K562 (cell line): ENCODE results near the gene AGAP3. TPM values are rescaled to one million over a fixed set of nuclear protein-coding genes. Genes with fewer than 3 reads are reported as not detected.

Experiments used
- CLOCK ChIP-seq: fragments of 250-450 bp; sonication (Bioruptor Pico); IDR thresholded peaks from 2 replicates; pipeline ENCODE4 v1.4.0; 2020; ENCODE audit warnings: mild to moderate bottlenecking, moderate library complexity, borderline replicate concordance
- CTBP1 ChIP-seq: fragments of 450-650 bp; IDR thresholded peaks from 2 replicates; pipeline ENCODE4 v1.6.1; 2016; ENCODE audit warnings: borderline replicate concordance
- DEAF1 ChIP-seq: fragments of 450-650 bp; formaldehyde crosslinking; IDR thresholded peaks from 2 replicates; pipeline ENCODE4 v1.4.0; 2020; ENCODE audit warnings: mild to moderate bottlenecking, moderate library complexity
- HEY1 ChIP-seq: fragments of 250-450 bp; sonication (Bioruptor Pico); IDR thresholded peaks from 2 replicates; pipeline ENCODE4 v1.5.0; 2020; ENCODE audit warnings: mild to moderate bottlenecking, moderate library complexity, borderline replicate concordance
- ID3 ChIP-seq, 2 experiments: fragments of 250-450 bp in 1 of 2; fragments of 450-650 bp in 1 of 2; sonication (Bioruptor Pico) in 1 of 2; IDR thresholded peaks; 2 replicates each; pipeline versions ENCODE4 v1.6.1 to v1.8.0; 2016 to 2021; ENCODE audit warnings: mild to moderate bottlenecking in 2 of 2, moderate library complexity in 2 of 2, missing compliant biosample characterization in 1 of 2, missing genetic modification characterization in 1 of 2
- SIN3A ChIP-seq, 2 experiments: fragments of 150-350 bp in 1 of 2; IDR thresholded peaks; 2 replicates each; pipeline ENCODE4 v1.6.1; 2011 to 2016; ENCODE audit warnings: borderline replicate concordance in 2 of 2, low read depth in 2 of 2, low read length in 2 of 2, mild to moderate bottlenecking in 2 of 2, moderate library complexity in 2 of 2; ENCODE audit not compliant: control insufficient read depth in 1 of 2
- SNRNP70 ChIP-seq: fragments of 200-400 bp; formaldehyde crosslinking; optimal IDR thresholded peaks from 2 replicates; pipeline ENCODE3; 2017; ENCODE audit warnings: low read depth, low read length
- SRSF3 ChIP-seq: fragments of 200-400 bp; formaldehyde crosslinking; IDR thresholded peaks from 2 replicates; pipeline ENCODE4 v1.6.1; 2016; ENCODE audit warnings: mild to moderate bottlenecking, low read length, moderate library complexity; ENCODE audit not compliant: insufficient read depth
- TAL1 ChIP-seq: fragments of 450-650 bp; IDR thresholded peaks from 2 replicates; pipeline ENCODE4 v1.6.1; 2016; ENCODE audit warnings: mild to moderate bottlenecking
- ZNF239 ChIP-seq: fragments of 250-450 bp; sonication (Bioruptor Pico); IDR thresholded peaks from 2 replicates; pipeline ENCODE4 v1.4.0; 2020; ENCODE audit warnings: mild to moderate bottlenecking
- ZNF253 ChIP-seq: fragments of 250-450 bp; sonication (Bioruptor Pico); conservative IDR thresholded peaks from 2 replicates; pipeline ENCODE4 v1.6.1; 2021; ENCODE audit warnings: mild to moderate bottlenecking
- ZNF324 ChIP-seq: fragments of 250-450 bp; sonication (Bioruptor Pico); IDR thresholded peaks from 2 replicates; pipeline ENCODE4 v1.4.0; 2020; ENCODE audit warnings: mild to moderate bottlenecking
- ZNF609 ChIP-seq: sonication (generic); formaldehyde crosslinking; IDR thresholded peaks from 2 replicates; pipeline ENCODE4 v1.8.1; 2023; ENCODE audit warnings: missing genetic modification reagents, mild to moderate bottlenecking, borderline replicate concordance
- ZNF668 ChIP-seq: fragments of 250-450 bp; sonication (Bioruptor Pico); IDR thresholded peaks from 2 replicates; pipeline ENCODE4 v1.8.0; 2022; ENCODE audit warnings: mild to moderate bottlenecking, inconsistent platforms
- polyA plus RNA-seq, 8 experiments: library from polyadenylated mRNA; depleted of rRNA in 4 of 8; stranded (reverse) in 5 of 8; unstranded in 3 of 8; fragments of >200 nt; fragmentation: Nextera tagmentation in 2 of 8; fragmentation: Illumina TruSeq in 1 of 8; extraction: Ambion mirVana in 2 of 8; extraction: Trizol in 1 of 8; gene quantifications; 2 replicates each; pipeline versions ENCODE4 v1.2.1 to v1.2.3, GENCODE V29; 2011 to 2014; ENCODE audit warnings: inconsistent platforms in 1 of 8, missing spikeins in 1 of 8
- total RNA-seq, 7 experiments: library from RNA; depleted of rRNA in 6 of 7; stranded (reverse); fragments of >200 nt in 6 of 7; fragmentation: Illumina TruSeq in 2 of 7; extraction: Trizol in 2 of 7; gene quantifications; 2 replicates each; pipeline versions ENCODE4 v1.2.1 to v1.2.3, GENCODE V29; 2011 to 2021; ENCODE audit warnings: low replicate concordance in 1 of 7

Gene AGAP3
- total and polyA plus RNA-seq, 9 of the 15 experiments (the other 6 are each of a cell fraction or from before 2014, with no cell fraction given) = 3.4 to 208 (median 62.2) TPM

GRCh38 chr7:151109094-151110048 lies 23.1 kb downstream of the AGAP3 start (continued):
- TF ChIP-seq ZNF609 (CRISPR knock-in tag) = no peak
- no peak for TF ChIP-seq SNRNP70
- TF ChIP-seq CLOCK = no peak
- no peak for TF ChIP-seq TAL1
- 0 out of 4 replicates have a peak, but pooled peaks of 1 of the 2 experiments have one; percentile 9 for TF ChIP-seq SIN3A (IDR thresholded peaks at IDR 0.05; ENCODE audit: borderline replicate concordance in 2 of 2, control insufficient read depth in 1 of 2, low read depth in 2 of 2, low read length in 2 of 2)
- no peak for TF ChIP-seq ZNF239
- peak; percentile 13; the same call in 1 of the 2 replicates for TF ChIP-seq CTBP1
- TF ChIP-seq DEAF1 (CRISPR knock-in tag) = no peak
- TF ChIP-seq ID3 (CRISPR knock-in tag; IDR thresholded peaks at IDR 0.05) = no peak
- no peak for TF ChIP-seq ID3 (tag; IDR thresholded peaks at IDR 0.05)
- TF ChIP-seq SRSF3 = no peak
- TF ChIP-seq ZNF324 (CRISPR knock-in tag) = no peak
- no peak for TF ChIP-seq ZNF253
- TF ChIP-seq HEY1 = no peak
- 0 out of 2 replicates have a peak, but pooled peaks have one; percentile 15 for TF ChIP-seq ZNF668 (CRISPR knock-in tag)
